Stimulated activated effector memory CD8-positive, alpha-beta T cell treated with anti-CD3 and anti-CD28 coated beads, Interleukin-12 subunit alpha, Interleukin-12 subunit beta, amount 100 ng/mL, for 72 hours (primary cell): Measurements from ENCODE around the gene RAB33A.
"Not testable (repeated sequence)": the region's sequence is repeated elsewhere in the genome, so short reads cannot be mapped to it uniquely, and the experiment has no call there.

Experiments
- ATAC-seq: fragments of 150-1000 bp; cut with Tn5 transposase; 2 replicates; pipeline ENCODE4 v1.10.0; 2021
- DNase-seq, 2 donors: peaks; one replicate each; pipeline ENCODE4 v3.0.0; 2021 to 2022; ENCODE audit warnings: low spot score in 2 of 2
- H3K27ac Mint-ChIP-seq: one replicate; pipeline ENCODE4 v1.8.0; 2022; ENCODE audit warnings: mild to moderate bottlenecking, mixed read lengths
- H3K36me3 Mint-ChIP-seq: one replicate; pipeline ENCODE4 v1.8.0; 2022; ENCODE audit warnings: mild to moderate bottlenecking, mixed read lengths
- H3K4me1 Mint-ChIP-seq: one replicate; pipeline ENCODE4 v1.8.0; 2022; ENCODE audit warnings: mixed read lengths
- H3K4me3 Mint-ChIP-seq: one replicate; pipeline ENCODE4 v1.8.0; 2022; ENCODE audit warnings: mild to moderate bottlenecking, mixed read lengths
- H3K9me3 Mint-ChIP-seq: one replicate; pipeline ENCODE4 v1.8.0; 2022; ENCODE audit warnings: mixed read lengths

RAB33A gene

DNA sequence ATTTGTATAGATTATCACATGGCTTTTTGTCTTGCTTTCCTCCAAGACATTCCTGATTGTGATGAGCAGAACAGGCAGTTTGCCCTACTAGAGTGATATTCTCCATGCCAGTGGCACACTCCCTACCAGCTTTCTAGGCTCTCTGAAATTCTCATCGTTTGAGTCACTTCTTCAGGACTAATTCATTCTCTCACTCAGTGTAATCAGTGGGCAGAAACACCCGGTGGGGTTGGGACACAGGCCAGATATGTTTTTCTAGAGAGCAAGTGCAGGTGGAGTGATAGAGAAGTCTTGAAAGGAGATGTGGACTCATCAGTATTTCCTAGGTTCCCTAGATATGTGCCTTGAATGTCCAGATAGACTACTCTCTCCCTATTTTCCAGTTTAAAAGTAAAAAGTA is 13.1 kb downstream of the RAB33A start:
- H3K9me3 Mint-ChIP-seq = no peaks in the 10 kb centered on the region
- ATAC-seq (no peak), DNase-seq (no peak)
- H3K4me3 Mint-ChIP-seq = no peak overlapping the region
- peaks cover 28% of the 10 kb centered on the region for H3K36me3 Mint-ChIP-seq
- H3K27ac Mint-ChIP-seq = no peak overlapping the region
- H3K4me1 Mint-ChIP-seq = peaks cover 3% of the 10 kb centered on the region

DNA sequence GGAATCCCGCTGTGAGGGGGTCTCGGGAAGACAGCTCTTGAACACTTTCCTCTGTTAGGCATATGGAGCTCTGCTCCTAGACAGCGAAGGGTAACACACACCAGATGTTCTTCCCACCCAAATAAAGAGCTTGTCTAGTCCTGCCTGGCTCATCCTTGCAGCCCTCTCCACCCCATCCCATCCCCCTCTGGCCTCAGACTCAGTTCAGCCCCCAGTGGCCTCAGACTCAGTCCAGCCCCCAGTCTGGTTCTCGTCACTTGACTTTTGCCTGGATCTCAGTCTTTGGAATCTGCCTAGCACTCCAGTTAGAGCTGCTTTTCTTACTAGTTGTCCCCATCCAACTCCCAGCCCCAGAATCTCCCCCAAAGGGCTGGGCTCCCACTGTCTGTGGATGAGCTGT is 14.9 kb downstream of the RAB33A start:
- Mint-ChIP-seq H3K4me1 (no peaks in the 10 kb centered on the region), H3K36me3 (peaks cover 21% of the 10 kb centered on the region), H3K27ac (peak overlapping the region; percentile 29), H3K4me3 (no peak overlapping the region), H3K9me3 (no peaks in the 10 kb centered on the region)
- DNase-seq (no peak), ATAC-seq (no peak)

DNA sequence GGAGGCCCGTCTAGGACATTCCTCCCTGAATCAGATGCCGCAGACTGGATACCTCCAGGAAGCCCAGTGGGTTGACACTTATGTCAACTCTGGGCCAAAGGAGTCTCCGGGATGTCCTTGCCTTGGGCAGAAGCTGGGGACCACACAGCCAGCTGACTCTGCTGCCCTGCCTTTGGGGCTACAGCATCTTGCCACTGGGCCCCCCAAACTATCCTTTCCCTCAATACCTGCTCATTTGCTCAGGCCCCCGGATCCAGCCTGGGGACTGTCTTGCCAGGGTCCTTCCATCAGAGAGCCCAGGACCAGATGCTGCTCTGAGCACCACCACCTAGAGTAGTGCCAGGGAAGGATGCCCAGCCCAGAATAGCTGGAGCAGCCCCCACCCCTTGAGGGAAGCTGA is 19.0 kb downstream of the RAB33A start:
- Mint-ChIP-seq H3K36me3 (no peaks in the 10 kb centered on the region), H3K9me3 (no peaks in the 10 kb centered on the region), H3K4me3 (no peak overlapping the region), H3K4me1 (no peaks in the 10 kb centered on the region), H3K27ac (no peak overlapping the region)
- no peak for ATAC-seq
- DNase-seq = no peak

DNA sequence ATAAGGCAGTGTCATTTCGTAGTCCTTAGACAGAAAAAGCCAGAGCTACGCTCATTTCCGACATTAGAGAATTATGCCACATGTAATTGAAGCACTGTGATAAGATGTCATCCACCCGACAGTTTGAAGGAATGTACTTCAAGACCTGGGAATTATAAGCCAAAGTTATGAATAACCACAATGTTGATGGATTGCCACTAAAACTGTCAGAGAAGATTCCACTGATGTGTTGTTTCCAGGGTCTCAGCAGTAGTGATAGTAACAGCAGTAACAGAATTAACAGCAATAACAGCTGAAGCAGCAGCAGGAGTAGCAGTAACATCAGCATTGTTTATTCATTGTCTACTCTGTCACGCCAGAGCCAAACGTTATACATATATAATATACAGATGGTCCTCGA is 24.7 kb downstream of the RAB33A start:
- Mint-ChIP-seq H3K9me3 (no peaks in the 10 kb centered on the region), H3K4me1 (no peaks in the 10 kb centered on the region), H3K27ac (no peak overlapping the region), H3K4me3 (no peak overlapping the region), H3K36me3 (no peaks in the 10 kb centered on the region)
- no peak for ATAC-seq
- no peak for DNase-seq

DNA sequence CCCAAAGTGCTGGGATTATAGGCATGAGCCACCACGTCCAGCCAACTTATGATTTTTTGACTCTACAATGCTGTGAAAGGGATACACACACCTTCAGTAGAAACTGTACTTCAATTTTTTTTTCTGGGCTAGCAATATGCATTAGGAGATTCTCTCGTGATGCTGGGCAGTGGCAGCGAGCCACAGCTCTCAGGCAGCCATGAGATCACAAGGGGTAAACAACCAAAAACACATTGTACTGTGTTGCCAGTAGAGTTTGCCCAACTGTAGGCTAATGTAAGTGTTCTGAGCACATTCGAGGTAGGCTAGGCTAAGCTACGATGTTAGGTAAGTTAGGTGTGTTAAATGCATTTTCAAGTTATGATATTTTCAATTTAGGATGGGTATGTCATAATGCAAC is 25.7 kb downstream of the RAB33A start:
- H3K4me1 Mint-ChIP-seq = no peaks in the 10 kb centered on the region
- H3K27ac Mint-ChIP-seq = no peak overlapping the region
- no peak for DNase-seq
- ATAC-seq = no peak
- H3K4me3 Mint-ChIP-seq = no peak overlapping the region
- no peaks in the 10 kb centered on the region for H3K36me3 Mint-ChIP-seq
- H3K9me3 Mint-ChIP-seq = no peaks in the 10 kb centered on the region

DNA sequence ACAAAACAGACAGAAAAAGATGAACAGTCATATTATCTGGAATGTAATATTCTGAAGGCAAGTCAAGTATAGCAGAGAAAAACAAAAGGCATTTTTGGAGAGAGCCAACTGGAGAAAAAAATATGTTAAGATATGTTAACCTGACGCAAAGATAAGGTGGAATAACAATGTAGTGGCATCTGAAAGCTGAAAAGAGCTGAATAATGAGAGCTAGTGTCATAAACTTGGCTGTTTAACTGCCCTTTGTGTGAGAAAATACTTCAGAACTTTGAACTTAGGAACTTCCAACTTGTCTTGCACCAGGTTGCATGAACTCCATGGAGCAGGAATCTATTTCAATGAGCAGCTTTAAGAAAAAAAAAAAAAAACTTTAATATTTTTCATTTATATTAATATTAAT is 32.9 kb downstream of the RAB33A start:
- Mint-ChIP-seq H3K4me1 (no peaks in the 10 kb centered on the region), H3K36me3 (peaks cover 52% of the 10 kb centered on the region), H3K27ac (no peak overlapping the region), H3K4me3 (no peak overlapping the region), H3K9me3 (no peaks in the 10 kb centered on the region)
- DNase-seq (no peak), ATAC-seq (no peak)

DNA sequence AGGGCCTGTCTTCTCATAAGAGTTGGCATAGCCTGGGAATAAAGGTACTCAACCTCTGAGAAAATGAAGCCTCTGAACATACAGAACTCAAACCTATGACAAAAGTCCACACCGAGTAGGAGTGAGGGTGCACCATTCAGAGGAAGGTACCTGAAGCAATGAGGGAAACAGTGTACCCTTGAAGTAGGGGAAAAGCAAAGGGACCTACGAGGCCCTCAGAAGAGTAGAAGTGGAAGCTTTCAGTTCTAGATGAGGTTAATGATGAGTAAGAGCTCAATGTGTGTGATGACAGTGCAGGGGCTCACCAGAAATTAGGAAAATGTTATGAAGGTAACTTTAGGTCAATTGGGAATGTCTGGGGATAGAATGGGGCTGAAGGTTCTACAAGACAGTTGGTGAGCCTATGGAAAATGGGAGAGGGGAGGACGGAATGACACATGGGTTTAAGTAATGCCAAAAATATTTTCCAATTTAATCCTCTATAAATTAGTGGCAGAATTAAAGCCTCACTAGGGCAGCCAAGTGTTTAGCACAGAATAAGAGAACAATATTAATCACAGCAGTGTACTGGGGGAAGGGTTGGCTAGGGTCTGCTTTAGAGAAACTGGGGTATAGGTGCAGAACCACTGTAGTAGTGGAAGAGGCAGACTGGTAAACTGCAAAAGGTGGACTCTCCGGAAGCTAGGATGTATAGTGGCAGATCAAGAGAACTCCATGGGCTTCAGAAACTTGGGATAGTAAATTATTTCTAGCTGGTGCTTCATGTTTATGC is 39.8 kb downstream of the RAB33A start:
- H3K4me1 Mint-ChIP-seq = peaks cover 30% of the 10 kb centered on the region
- DNase-seq (peak in 1 of 2 donors; percentile 51), ATAC-seq (peak; percentile 91)
- peak overlapping the region; percentile 93 for H3K27ac Mint-ChIP-seq
- no peaks in the 10 kb centered on the region for H3K9me3 Mint-ChIP-seq
- peaks cover 77% of the 10 kb centered on the region for H3K36me3 Mint-ChIP-seq
- peak overlapping the region; percentile 58 for H3K4me3 Mint-ChIP-seq

DNA sequence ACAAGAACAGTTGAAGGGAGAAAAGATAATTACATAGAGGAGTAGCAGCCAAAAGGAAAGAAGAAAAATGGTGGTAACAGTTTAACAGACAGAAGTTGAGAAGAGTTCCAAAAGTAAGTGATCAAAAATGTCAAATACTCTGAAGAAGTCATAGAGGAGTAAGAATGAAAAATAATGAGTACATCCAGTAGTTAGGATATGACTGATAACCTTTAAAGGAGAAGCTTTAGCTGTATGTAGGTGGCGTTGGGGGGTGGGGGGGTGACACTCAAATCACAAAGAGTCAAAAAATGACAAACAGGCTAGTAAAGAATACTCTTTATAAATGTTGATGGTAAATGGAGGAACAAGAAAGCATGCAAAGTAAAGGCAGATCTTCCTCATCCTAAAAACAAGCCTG is 40.6 kb downstream of the RAB33A start:
- no peak for DNase-seq
- peak; percentile 91 for ATAC-seq
- H3K9me3 Mint-ChIP-seq = no peaks in the 10 kb centered on the region
- peaks cover 30% of the 10 kb centered on the region for H3K4me1 Mint-ChIP-seq
- H3K4me3 Mint-ChIP-seq = peak overlapping the region; percentile 58
- H3K36me3 Mint-ChIP-seq = peaks cover 72% of the 10 kb centered on the region
- peak overlapping the region; percentile 93 for H3K27ac Mint-ChIP-seq

DNA sequence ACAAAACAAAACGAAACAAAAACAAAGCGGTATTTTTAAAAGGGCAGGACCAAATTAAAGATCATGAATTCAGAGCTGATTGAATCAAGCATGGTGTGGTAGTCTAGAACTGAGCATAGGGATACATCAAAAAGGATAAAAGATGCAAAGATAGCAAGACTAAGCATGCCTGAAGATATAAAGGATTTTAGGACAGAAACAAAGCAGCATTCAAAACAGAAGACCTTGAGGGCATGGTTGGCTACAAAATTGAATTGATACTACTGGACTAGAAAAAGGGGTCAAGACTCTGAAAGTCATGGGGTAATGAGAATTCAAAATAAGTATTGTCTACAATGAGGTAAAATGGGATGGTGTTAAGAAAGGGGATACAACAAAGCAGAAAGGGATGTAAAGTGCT is 41.6 kb downstream of the RAB33A start:
- peaks cover 30% of the 10 kb centered on the region for H3K4me1 Mint-ChIP-seq
- peaks cover 66% of the 10 kb centered on the region for H3K36me3 Mint-ChIP-seq
- DNase-seq (no peak), ATAC-seq (no peak)
- H3K27ac Mint-ChIP-seq = peak overlapping the region; percentile 93
- H3K9me3 Mint-ChIP-seq = no peaks in the 10 kb centered on the region
- H3K4me3 Mint-ChIP-seq = peak overlapping the region; percentile 58

DNA sequence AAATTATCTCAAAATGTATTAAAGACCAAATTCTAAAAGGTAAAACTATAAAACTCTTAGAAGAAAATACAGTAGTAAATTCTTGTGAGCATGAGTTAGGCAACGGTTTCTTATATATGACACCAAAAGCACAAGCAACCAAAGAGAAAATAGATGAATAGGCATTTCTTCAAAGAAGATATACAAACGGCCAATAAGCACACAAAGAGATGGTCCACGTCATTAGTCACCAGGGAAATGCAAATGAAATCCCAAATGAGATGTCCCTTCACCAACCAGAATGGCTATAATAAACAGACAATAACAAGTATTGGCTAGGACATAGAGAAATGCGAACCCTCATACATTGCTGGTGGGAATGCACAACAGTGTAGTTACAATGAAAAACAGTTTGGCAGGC is 44.6 kb downstream of the RAB33A start:
- H3K36me3 Mint-ChIP-seq = peaks cover 49% of the 10 kb centered on the region
- no peak overlapping the region for H3K27ac Mint-ChIP-seq
- peaks cover 24% of the 10 kb centered on the region for H3K4me1 Mint-ChIP-seq
- DNase-seq (no peak), ATAC-seq (no peak)
- H3K9me3 Mint-ChIP-seq = no peaks in the 10 kb centered on the region
- no peak overlapping the region for H3K4me3 Mint-ChIP-seq

DNA sequence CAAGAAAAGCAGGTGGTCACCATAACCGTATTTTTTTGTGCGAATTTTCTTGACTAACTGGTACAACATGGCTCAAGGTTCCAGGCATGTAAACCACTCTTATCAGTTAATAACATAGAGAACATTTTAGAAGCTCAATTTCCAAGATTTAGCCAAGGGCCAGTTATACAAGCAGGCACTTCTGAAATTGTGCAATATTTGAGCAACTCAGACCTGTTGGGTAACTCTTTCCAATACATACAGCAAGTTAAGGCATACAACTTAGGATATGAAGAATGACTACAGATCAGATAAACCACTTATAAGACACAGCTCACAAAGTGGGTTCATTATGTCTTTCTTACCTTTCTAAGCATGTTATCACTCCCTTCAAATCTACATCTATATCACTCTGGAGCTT is 53.0 kb downstream of the RAB33A start:
- Mint-ChIP-seq H3K9me3 (no peaks in the 10 kb centered on the region), H3K4me3 (no peak overlapping the region), H3K27ac (no peak overlapping the region), H3K36me3 (peaks cover 40% of the 10 kb centered on the region), H3K4me1 (no peaks in the 10 kb centered on the region)
- ATAC-seq (no peak), DNase-seq (no peak)

DNA sequence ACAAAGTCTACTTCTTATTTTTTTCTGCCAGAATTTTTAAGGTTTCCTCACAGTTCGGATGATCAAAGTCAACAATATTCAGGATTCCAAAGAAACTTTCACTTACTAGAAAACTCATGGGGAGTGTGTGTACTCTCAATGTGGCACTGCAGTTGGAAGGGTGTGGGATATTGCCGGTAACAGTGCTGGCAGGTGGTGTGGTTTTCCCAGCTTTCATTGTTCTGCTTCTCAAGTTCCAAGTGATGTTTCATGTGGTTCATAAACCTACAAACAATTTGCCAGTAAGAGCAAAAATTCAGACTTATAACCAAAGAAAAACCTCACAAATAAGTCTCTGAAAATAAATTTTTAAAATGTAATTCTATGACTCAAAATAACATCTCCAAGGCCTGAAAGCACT is 57.1 kb downstream of the RAB33A start:
- H3K27ac Mint-ChIP-seq = no peak overlapping the region
- no peaks in the 10 kb centered on the region for H3K4me1 Mint-ChIP-seq
- H3K36me3 Mint-ChIP-seq = peaks cover 58% of the 10 kb centered on the region
- H3K4me3 Mint-ChIP-seq = no peak overlapping the region
- ATAC-seq (no peak), DNase-seq (no peak)
- no peaks in the 10 kb centered on the region for H3K9me3 Mint-ChIP-seq

DNA sequence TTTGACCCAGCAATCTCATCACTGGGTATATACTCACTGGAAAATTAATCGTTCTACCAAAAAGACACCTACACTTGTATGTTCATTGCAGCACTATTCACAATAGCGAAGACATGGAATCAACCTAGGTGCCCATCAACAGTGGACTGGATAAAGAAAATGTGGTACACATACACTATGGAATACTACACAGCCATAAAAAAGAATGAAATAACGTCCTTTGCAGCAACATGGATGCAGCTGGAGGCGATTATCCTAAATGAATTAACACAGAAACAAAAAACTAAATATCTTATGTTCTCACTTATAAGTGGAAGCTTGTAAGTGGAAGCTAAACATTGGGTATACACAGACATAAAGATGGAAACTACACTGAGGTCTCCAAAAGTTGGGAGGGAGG is 59.4 kb downstream of the RAB33A start:
- DNase-seq, H3K27ac Mint-ChIP-seq, H3K4me3 Mint-ChIP-seq, ATAC-seq, H3K9me3 Mint-ChIP-seq, H3K4me1 Mint-ChIP-seq: not testable (repeated sequence)
- H3K36me3 Mint-ChIP-seq = peaks cover 62% of the 10 kb centered on the region
